Cardiac fibroblast (primary cell): ENCODE measurements around the gene STAG3.
A peak's percentile ranks its signal among the peaks of the same experiment; 100 is the strongest.
"Not testable (repeated sequence)": the region's sequence is repeated elsewhere in the genome, so short reads cannot be mapped to it uniquely, and the experiment has no call there.

Experiments
- DNase-seq, 2 donors: peaks; one replicate each; pipeline versions ENCODE4 v3.0.0 to v3.0.0-alpha.2; 2010; ENCODE audit warnings: low read depth in 2 of 2
- H3K4me3 ChIP-seq, 2 donors: replicated peaks in 1 of 2; 1 replicate in 1 of 2; 2 replicates in 1 of 2; pipeline ENCODE4 v1.5.1; 2011; ENCODE audit warnings: low read depth in 2 of 2, low read length in 2 of 2, mild to moderate bottlenecking in 2 of 2, moderate library complexity in 1 of 2
- TF ChIP-seq, protein P1 (sequence below): IDR thresholded peaks from one replicate; pipeline ENCODE4 v1.5.1; 2011; ENCODE audit warnings: low read depth, mild to moderate bottlenecking, low read length, inconsistent platforms

STAG3 gene, protein sequence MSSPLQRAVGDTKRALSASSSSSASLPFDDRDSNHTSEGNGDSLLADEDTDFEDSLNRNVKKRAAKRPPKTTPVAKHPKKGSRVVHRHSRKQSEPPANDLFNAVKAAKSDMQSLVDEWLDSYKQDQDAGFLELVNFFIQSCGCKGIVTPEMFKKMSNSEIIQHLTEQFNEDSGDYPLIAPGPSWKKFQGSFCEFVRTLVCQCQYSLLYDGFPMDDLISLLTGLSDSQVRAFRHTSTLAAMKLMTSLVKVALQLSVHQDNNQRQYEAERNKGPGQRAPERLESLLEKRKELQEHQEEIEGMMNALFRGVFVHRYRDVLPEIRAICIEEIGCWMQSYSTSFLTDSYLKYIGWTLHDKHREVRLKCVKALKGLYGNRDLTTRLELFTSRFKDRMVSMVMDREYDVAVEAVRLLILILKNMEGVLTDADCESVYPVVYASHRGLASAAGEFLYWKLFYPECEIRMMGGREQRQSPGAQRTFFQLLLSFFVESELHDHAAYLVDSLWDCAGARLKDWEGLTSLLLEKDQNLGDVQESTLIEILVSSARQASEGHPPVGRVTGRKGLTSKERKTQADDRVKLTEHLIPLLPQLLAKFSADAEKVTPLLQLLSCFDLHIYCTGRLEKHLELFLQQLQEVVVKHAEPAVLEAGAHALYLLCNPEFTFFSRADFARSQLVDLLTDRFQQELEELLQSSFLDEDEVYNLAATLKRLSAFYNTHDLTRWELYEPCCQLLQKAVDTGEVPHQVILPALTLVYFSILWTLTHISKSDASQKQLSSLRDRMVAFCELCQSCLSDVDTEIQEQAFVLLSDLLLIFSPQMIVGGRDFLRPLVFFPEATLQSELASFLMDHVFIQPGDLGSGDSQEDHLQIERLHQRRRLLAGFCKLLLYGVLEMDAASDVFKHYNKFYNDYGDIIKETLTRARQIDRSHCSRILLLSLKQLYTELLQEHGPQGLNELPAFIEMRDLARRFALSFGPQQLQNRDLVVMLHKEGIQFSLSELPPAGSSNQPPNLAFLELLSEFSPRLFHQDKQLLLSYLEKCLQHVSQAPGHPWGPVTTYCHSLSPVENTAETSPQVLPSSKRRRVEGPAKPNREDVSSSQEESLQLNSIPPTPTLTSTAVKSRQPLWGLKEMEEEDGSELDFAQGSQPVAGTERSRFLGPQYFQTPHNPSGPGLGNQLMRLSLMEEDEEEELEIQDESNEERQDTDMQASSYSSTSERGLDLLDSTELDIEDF

DNA sequence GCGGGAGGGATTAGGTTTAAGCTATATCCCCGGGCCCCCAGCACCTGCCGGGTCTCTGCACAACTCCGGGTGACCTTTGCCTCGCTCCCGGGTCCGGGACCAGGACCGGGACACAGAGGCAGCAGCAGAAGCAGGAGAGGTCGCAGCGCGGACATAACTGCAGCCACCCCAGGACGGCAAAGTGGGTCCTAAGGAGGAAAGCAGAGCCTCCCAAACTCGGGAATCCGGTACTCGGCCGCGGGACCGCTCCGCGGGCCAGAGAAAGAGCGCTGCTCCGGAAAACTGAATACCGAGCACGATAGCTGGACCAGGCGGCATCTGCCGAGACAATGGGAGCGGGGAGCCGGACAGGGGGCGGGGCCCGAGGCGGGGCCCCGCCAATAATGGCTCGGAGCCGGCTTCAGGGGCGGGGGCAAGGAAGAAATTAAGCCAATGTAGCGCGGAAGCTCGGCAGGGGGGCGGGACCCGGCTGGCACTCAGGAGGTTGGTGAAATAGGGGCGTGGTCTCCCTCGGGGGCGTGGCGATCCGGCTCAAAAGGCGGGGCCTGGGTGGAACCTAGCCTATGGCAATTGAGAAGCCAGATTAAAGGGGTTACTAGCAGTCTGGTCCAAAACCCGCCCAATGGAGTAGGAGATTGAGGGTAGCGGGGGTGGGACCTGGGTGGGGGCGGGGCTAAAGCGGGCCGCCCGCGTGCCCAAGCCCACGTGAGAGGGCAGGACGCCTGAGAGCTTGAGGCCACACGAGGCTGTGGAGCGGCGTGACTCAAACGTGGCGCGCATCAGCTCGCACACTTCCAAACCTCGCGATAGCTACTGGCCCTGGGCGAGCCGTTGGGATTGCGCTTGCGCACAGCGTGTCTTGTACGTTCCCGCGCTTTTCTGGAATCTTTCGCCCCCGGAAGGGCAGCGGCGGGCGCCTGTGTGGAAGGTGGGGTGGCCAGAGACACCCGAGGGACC lies at the start of gene STAG3, which contains the start of gene GPC2:
STAG3 (plus strand) TSS at position 874 of the 957 bp plus-strand sequence. CDS start 2,639 bp downstream, outside the sequence.
GPC2 (minus strand) TSS at position 337 of the 957 bp plus-strand sequence; CDS start at position 155, 182 bp downstream.
- DNase-seq, result peak; percentile 98 to 99
- TF ChIP-seq, protein P1, sequence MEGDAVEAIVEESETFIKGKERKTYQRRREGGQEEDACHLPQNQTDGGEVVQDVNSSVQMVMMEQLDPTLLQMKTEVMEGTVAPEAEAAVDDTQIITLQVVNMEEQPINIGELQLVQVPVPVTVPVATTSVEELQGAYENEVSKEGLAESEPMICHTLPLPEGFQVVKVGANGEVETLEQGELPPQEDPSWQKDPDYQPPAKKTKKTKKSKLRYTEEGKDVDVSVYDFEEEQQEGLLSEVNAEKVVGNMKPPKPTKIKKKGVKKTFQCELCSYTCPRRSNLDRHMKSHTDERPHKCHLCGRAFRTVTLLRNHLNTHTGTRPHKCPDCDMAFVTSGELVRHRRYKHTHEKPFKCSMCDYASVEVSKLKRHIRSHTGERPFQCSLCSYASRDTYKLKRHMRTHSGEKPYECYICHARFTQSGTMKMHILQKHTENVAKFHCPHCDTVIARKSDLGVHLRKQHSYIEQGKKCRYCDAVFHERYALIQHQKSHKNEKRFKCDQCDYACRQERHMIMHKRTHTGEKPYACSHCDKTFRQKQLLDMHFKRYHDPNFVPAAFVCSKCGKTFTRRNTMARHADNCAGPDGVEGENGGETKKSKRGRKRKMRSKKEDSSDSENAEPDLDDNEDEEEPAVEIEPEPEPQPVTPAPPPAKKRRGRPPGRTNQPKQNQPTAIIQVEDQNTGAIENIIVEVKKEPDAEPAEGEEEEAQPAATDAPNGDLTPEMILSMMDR, result no peak
- H3K4me3 ChIP-seq, result peak within 1 kb of the TSS; percentile 72 to 77

DNA sequence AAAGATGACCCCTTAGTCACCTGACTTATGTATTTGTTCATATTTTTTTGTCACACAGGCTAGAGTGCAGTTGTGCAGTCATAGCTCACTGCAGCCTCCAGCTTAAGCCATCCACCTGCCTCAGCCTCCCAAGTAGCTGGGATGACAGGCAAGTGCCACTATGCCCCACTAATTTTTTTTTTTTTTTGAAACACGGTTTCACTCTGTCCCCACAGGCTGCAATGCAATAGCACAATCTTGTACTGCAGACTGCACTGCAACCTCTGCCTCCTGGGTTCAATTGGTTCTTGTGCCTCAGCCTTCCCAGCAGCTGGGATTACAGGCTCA lies 49.1 kb upstream of the STAG3 start:
- TF ChIP-seq, protein P1, result no peak
- H3K4me3 ChIP-seq, result no peak overlapping the region
- no peak for DNase-seq

DNA sequence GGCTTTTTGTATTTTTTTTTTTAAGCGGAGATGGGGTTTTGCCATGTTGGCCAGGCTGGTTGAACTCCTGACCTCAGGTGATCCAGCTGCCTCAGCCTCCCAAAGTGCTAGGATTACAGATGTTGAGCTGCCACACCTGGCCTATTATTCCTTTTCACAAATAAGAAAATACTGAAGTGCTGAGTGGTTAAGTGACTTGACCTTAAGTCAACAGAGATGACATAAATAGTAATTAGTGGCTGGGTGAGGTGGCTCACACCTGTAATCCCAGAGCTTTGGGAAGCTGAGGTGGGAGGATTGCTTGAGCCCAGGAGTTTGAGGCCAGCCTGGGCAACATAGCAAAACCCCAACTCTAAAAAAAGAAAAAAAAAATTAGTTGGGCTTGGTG lies 47.5 kb upstream of the STAG3 start:
- not testable (repeated sequence) for H3K4me3 ChIP-seq, DNase-seq

DNA sequence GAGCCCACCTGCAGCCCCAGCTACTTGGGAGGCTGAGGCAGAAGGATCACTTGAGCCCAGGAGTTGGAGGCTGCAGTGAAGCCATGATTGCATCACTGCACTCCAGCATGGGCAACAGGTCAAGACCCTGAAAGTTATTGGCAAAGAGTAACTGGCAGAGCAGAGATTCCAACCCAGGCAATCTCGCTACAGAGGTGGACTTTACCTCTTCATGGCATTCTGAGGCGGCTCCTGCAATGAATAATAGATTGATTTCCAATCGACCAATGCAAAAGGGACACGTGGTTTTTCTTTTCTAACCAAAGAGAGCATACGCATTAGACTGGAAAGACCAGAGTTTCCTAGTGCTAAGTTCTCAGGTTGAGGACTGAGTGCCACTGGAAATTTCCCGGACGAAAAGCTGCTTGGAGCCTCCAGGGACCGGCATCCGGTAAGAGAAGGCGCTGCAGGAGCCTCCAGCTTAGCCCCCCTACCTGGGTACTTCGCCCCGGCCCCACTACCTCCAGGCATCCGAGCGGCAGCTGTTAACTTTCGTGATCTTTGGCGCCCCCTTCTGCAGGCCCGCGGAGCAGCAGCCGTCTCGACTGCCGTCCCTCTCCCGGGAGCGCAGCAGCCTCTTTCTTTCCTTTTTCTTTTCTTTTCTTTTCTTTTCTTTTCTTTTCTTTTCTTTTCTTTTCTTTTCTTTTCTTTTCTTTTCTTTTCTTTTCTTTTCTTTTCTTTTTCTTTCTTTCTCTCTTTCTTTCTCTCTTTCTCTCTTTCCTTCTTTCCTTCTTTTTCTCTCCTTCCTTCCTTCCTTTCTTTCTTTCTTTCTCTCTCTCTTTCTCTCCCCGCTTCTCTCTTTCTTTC lies 46.9 kb upstream of the STAG3 start:
- DNase-seq, result peak; percentile 62 to 66
- H3K4me3 ChIP-seq, result no peak overlapping the region
- TF ChIP-seq, protein P1, result peak; percentile 83

DNA sequence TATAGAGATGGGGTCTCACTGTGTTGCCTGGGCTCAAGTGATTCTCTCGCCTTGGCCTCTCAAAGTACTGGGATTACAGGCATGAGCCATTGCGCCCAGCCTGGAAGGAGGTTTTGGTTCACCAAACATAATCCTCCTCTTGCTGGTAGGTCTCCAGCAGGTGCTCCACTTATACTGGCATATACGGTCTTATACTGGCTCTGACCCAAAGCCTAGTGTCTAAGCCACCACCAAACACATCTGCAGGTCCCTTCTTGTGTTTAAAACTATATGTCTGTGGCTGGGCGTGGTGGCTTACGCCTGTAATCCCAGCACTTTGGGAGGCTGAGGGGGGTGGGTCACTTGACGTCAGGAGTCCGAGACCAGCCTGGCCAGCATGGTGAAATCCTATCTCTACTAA lies 45.6 kb upstream of the STAG3 start:
- TF ChIP-seq, protein P1, result no peak
- DNase-seq, result no peak
- no peak overlapping the region for H3K4me3 ChIP-seq

DNA sequence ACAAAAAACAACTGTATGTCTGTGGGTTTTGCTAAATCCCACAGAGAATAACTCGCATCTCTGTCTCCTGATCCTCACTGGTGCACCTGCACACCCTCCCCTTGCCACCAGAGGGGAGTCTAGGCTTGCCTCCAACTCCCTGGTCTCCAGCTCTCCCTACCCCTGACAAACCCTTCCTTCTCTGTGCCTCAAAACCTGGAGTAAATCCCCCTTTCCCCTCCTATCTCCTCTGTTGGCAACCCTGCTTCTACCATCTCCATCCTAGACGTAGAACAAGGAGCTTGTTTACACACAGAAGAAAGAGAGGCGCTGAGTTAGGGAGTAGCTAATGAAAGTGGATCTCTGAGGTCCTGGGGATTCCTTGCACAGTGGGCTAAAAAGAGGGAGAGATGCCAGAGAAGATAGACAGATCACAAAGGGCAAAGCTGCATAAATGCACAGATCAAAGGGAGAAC lies 45.0 kb upstream of the STAG3 start:
- no peak overlapping the region for H3K4me3 ChIP-seq
- TF ChIP-seq, protein P1, result peak; percentile 96
- DNase-seq, result peak; percentile 73 to 79
